GM19397 (cell line): ENCODE measurements around the gene HOXA3.

Source experiments
- ATAC-seq: cut with Tn5 transposase; IDR thresholded peaks from one replicate; pipeline ENCODE4 v1.9.1; 2021; ENCODE audit warnings: mild to moderate bottlenecking, moderate library complexity; ENCODE audit not compliant: unreplicated experiment

The HOXA3 gene

GRCh38 chr7:27131390-27131819 is 21.0 kb downstream of the HOXA3 start:
- no peak for ATAC-seq

- ATAC-seq: no peak
These were observed 21.6 kb downstream of the HOXA3 start, which contains the start of gene HOXA4 for GRCh38 chr7:27130540-27131389. Gene HOXA4 (minus strand): TSS chr7:27130757. CDS start chr7:27130733, 24 bp downstream.

DNA sequence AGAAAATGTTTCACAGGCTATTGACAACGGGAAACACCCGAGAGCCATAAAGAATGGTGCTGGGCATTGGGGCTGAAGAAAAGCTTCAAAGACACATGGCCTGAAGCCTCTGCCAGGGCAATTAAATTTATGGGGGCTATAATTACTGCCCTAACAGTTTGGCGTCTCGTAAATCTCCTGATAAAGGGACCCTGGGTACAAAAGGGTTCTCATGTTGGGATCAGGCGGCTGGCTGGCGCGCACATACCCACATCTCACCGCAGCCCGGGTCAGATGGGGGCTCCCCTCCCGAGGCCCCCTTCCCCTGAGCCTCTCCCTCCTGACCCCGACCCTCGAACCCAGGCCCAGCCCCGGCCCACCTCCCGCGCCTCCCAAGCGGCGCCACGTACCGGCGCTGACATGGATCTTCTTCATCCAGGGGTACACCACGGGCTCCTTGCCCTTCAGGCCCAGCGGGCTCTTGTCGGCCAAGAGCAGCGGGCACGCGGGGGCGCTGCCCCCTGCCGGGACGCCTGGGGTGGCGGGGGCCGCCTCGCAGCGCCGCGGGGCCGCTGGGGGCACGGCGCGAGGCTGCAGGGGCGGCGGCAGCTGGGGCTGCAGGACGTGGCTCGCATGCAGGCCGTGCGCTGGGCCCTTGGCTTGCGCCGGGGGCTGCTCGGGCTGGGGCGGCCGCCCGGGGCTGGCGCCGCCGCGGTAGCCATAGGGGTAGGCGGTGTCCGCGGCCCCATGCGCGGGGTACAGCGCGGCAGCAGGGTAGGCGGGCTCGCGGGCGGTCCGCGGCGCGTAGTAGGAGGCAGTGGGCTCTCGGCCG is 22.4 kb downstream of the HOXA3 start:
- no peak for ATAC-seq

DNA sequence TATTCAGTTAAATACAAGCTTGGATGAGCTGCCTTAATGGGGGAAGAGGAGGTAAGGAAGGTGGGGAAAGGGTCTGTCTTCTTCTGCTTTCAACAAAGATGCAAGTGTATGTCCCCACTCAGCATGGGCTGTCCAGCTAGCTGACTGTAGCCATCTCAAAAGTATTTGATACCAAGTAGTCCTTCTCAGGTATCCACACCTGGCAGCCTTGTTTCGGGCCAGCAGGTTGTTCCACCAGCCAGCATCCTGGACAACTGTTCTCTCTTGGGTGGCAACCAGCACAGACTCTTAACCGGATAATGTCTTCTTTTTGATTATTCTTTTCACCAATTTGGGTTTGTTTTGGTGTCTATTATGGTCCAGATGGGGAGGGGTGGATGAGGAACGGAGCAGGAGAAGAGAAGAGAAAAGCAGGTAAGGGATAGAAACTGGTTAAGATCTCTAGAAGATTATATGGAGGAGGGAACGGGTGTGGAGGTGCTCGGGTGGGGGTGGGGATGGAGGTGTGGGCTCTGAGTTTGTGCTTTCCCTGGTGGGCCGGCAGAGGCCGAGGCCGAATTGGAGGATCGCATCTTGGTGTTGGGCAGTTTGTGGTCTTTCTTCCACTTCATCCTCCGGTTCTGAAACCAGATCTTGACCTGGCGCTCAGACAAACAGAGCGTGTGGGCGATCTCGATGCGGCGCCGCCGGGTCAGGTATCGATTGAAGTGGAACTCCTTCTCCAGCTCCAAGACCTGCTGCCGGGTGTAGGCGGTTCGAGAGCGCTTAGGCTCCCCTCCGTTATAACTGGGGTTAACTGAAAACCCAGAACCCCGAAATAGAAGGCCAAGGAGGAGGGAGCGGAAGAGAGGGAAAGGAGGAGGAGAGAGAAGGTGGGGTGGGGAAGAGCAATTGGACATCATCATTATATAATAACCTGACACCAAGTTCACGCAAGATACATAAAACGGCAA is 23.3 kb downstream of the HOXA3 start:
- no peak for ATAC-seq

DNA sequence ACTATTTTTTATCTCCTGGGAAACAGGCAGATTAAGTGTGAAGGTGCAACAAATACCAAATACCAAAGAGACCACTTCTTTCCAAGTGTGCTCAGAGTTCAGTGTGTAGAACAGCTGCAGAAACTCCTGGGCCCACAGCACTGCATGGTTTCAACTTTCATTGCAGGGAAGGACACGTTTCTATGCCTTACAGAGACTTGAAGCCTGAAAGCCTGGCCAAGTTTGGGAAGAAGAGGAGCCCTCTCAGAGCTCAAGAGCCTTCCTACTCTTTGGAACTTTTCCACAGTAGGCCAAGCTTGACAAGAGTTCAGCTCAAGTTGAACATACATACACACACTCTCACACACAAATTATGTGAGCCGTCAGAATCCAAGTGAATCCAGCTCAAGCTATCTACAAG is 24.3 kb downstream of the HOXA3 start:
- no peak for ATAC-seq

- no peak for ATAC-seq
These were observed 25.6 kb downstream of the HOXA3 start for GRCh38 chr7:27126596-27127327.

- no peak for ATAC-seq
These were observed 26.4 kb downstream of the HOXA3 start for GRCh38 chr7:27125986-27126394.

GRCh38 chr7:27124902-27125689 is 27.3 kb downstream of the HOXA3 start:
- no peak for ATAC-seq

GRCh38 chr7:27124096-27124901 is 28.1 kb downstream of the HOXA3 start:
- ATAC-seq: no peak

DNA sequence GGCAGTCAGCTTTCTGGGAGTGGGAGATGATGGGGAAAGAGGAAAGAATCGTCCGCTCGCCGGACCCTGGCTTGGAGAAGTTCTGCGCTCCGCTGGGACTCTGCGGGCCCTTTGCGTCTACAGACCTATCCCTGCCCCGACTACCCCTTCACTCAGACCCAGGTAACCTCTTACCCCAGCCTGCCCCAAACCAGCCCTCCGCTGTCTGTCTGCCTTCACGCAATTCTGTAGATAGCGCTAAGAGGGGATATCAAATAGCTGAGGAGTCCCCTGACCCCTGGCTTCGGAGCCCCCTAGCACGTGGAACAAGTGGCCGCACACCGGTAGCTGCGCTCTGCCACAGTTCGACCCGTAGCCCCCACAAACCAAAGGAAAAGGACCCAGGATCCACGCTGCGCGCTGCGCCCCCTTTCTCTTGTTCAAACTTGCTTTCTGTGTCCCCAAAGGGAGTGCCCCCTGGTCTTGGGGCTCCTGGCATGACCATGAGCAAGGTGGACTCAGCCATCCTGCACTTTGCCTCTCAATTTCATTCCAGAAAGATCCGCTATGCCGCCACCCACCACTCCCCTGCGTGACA is 28.8 kb downstream of the HOXA3 start:
- ATAC-seq: no peak

GRCh38 chr7:27123007-27123476 is 29.3 kb downstream of the HOXA3 start:
- ATAC-seq: no peak

DNA sequence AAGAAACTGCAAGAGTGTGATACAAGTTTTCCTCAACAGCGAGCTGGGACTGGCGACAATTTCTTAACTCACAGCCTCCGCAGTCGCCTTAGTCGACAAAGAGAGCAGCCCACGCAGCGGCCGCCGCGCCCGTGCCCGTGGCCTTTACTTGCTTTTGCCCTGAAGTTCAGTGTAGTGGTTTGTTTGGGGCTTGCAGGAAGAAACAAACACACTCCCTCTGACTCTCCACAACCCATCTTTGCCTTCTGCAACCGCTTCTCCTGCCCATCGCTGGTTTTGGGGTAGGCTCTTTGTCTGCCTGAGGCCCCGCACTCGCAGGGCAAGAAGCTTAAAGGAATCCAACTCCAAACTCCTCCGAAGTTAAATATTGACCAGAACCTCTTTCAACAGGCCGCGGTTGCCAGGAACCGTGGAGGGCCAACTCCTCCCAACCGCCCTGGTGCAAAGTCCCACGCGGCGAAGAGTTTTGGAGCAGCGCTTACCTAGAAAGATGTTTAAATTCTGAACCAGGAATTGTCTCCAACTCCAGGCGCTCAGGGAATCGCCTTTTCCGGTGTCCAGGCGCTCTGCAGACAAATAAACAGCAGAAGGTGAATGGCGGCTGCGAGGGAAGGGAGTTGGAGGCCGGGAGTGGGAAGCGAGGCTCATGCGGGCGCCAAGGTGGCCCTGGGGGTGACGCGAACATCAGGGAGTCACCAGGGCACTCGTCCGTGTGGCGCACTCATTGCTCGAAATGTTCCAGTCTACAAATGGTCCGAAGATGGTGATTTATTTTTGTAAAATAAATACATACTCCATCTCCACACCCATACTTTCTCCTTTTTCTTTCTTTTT is 30.1 kb downstream of the HOXA3 start:
- no peak for ATAC-seq

GRCh38 chr7:27121684-27122076 is 30.7 kb downstream of the HOXA3 start:
- ATAC-seq: no peak

DNA sequence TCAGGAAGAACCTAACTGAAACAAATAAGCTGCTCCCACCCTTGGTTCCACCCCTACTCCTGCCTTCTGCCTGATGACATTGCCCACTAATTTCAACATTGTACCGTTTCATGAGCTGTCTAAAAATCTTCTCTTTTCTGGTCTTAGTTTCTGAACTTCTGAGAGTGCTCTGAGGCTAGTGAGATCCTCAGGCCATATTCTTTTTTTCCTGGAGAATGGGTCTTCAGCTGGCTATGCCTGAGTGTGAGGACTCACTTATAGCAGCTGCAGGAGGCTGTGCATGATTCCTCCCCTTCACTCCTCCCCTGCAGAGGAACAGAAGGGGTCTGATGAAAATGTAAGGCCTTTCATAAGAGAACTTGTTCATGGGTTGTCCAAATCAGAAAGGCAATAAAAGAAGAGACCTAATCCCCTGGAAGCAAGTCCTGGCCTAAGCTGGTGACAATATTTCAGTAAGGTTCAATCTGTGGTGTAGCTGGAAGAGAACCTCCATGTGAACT is 32.9 kb downstream of the HOXA3 start:
- no peak for ATAC-seq

DNA sequence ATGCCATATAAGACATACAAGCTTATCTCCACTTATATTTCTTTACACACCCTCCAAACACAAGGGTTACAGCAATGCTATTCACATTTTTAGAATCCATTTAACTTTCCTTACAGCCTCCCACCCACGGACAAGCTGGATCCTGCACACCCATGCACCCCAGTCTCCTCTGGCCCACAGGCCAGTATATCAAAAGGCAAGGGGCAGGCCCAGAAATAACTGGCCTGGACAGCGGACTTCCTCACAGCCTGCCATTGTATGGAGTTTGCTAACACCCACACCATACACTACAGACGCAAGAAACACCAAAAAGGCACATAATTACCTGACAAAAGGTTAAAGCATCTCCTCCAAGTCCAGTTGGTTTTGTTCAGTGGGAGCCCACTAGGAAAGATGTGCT is 33.8 kb downstream of the HOXA3 start:
- no peak for ATAC-seq

DNA sequence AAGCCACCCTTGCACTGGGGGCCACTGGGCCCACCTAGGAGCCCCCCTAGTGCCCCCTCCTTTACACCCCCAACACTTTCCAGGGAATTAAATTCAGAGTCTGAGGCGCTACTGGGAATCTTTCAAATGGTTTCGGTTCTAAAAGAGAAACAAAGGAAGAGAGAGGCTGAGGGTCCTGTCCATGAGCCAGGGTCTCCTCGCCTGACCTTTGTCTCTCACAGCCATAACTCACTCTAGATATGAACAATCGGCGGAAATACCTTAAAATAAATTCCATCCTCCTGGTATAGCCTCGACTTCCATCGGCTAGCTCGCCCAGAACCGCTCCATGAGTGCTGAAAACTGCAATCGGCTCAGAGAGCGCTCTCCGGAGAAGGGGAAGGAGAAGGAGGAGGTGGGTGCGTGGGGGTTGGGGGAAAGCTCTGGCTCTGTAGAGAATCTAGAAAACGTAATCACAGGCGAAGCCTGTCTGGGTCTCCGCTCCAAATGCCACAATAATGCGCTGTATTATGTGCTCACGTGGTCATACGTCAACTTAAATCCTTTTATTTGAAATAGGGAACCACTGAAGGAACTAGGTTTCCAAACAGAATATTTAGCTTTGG is 34.4 kb downstream of the HOXA3 start:
- ATAC-seq: no peak
